ENCODE results near the gene SULT1A4.
"Not testable (repeated sequence)": the region's sequence is repeated elsewhere in the genome, so short reads cannot be mapped to it uniquely, and the experiment has no call there.

The SULT1A4 gene

GRCh38 chr16:29459706-29460646 is at the start of gene SULT1A4:
SULT1A4 (plus strand) TSS chr16:29459913; CDS start chr16:29461386, 1,473 bp downstream.
- not testable (repeated sequence) for DNase-seq

GRCh38 chr16:29423587-29423986 is 36.1 kb upstream of the SULT1A4 start:
- DNase-seq, result not testable (repeated sequence)

- DNase-seq, result not testable (repeated sequence)
These were observed 34.3 kb upstream of the SULT1A4 start for GRCh38 chr16:29425390-29425789.

GRCh38 chr16:29453754-29454153 is 6.0 kb upstream of the SULT1A4 start:
- not testable (repeated sequence) for DNase-seq

- DNase-seq, result not testable (repeated sequence)
These were observed 5.4 kb upstream of the SULT1A4 start, which contains the start of the genes BOLA2 and SLX1B for GRCh38 chr16:29454269-29454668. BOLA2 (minus strand) TSS chr16:29454351; CDS start chr16:29454253, 98 bp downstream. SLX1B (plus strand) TSS chr16:29454533.

GRCh38 chr16:29454828-29455227 is 4.9 kb upstream of the SULT1A4 start:
- DNase-seq, result not testable (repeated sequence)

- not testable (repeated sequence) for DNase-seq
These were observed 2.1 kb upstream of the SULT1A4 start for GRCh38 chr16:29457660-29458059.

- DNase-seq, result not testable (repeated sequence)
These were observed 926 bp downstream of the SULT1A4 start for GRCh38 chr16:29460647-29461030.

GRCh38 chr16:29465985-29466824 is 6.5 kb downstream of the SULT1A4 start:
- not testable (repeated sequence) for DNase-seq

GRCh38 chr16:29466904-29467303 is 7.2 kb downstream of the SULT1A4 start:
- DNase-seq, result not testable (repeated sequence)

GRCh38 chr16:29467654-29468366 is 8.1 kb downstream of the SULT1A4 start:
- DNase-seq, result not testable (repeated sequence)

GRCh38 chr16:29469660-29470059 is 9.9 kb downstream of the SULT1A4 start:
- DNase-seq, result not testable (repeated sequence)

GRCh38 chr16:29472065-29472464 is 12.4 kb downstream of the SULT1A4 start:
- not testable (repeated sequence) for DNase-seq

- DNase-seq, result not testable (repeated sequence)
These were observed 22.6 kb downstream of the SULT1A4 start for GRCh38 chr16:29482276-29482675.

- not testable (repeated sequence) for DNase-seq
These were observed 46.6 kb downstream of the SULT1A4 start, which contains the start of gene NPIPB12 for GRCh38 chr16:29506308-29506707. NPIPB12 (minus strand) TSS chr16:29506408.
